Endothelial cell of umbilical vein (primary cell): Measurements from ENCODE around the gene PRDM10. TPM values are rescaled to one million over a fixed set of nuclear protein-coding genes. Genes with fewer than 3 reads are reported as not detected.

Experiments
- BruUV-seq: library from RNA; stranded (reverse); fragments of 400-500 nt; replicated peaks from 2 replicates; lab custom pipeline; 2021; lab: Mats Ljungman, UMichigan
- CTCF ChIA-PET: fragments of 300-600, 350-600 bp; sonication (Branson Sonifier 250); formaldehyde crosslinking; loops from one replicate; lab custom pipeline; 2021; ENCODE audit warnings: antibody characterized with exemption, inconsistent platforms; lab: Charles Lee
- POLR2A ChIA-PET: fragments of 300-600, 350-600 bp; sonication (Branson Sonifier 250); formaldehyde crosslinking; loops from one replicate; lab custom pipeline; 2021; ENCODE audit warnings: antibody characterized with exemption, inconsistent platforms; lab: Charles Lee
- DNase-seq: peaks from one replicate; pipeline ENCODE4 v3.0.0-alpha.2; 2011; ENCODE audit warnings: low read depth, low spot score
- FAIRE-seq: peaks from 2 replicates; lab custom pipeline; 2011; peaks lifted over from hg19 to GRCh38; lab: Jason Lieb, UNC
- H2AFZ ChIP-seq: 2 replicates; pipeline ENCODE4 v1.6.0; 2012; ENCODE audit warnings: low read depth, low read length, control low read depth, inconsistent platforms
- H3K27ac ChIP-seq: 2 replicates; pipeline ENCODE4 v1.5.1; 2011; ENCODE audit warnings: low read depth, mild to moderate bottlenecking, control low read depth, low read length, moderate library complexity; ENCODE audit not compliant: insufficient read depth
- H3K27me3 ChIP-seq, 2 experiments: 2 replicates each; pipeline versions ENCODE4 v1.6.0 to v1.6.1; 2011; ENCODE audit warnings: low read length in 2 of 2, mixed read lengths in 1 of 2; ENCODE audit not compliant: control insufficient read depth in 2 of 2, insufficient read depth in 2 of 2
- H3K36me3 ChIP-seq, 2 experiments: 2 replicates in 1 of 2; 3 replicates in 1 of 2; pipeline ENCODE4 v1.5.1; 2011; ENCODE audit warnings: low read length in 2 of 2, mild to moderate bottlenecking in 1 of 2, moderate library complexity in 1 of 2; ENCODE audit not compliant: control insufficient read depth in 2 of 2, insufficient read depth in 2 of 2; ENCODE audit errors: extremely low read depth in 1 of 2
- H3K4me1 ChIP-seq: 3 replicates; pipeline ENCODE4 v1.5.1; 2011; ENCODE audit warnings: mild to moderate bottlenecking, low read length; ENCODE audit not compliant: control insufficient read depth, insufficient read depth; ENCODE audit errors: extremely low read depth
- H3K4me2 ChIP-seq: 2 replicates; pipeline ENCODE4 v1.6.1; 2011; ENCODE audit warnings: low read length, control low read depth, mixed read lengths; ENCODE audit not compliant: insufficient read depth
- H3K4me3 ChIP-seq, 3 experiments: fragments of 200-600 bp in 1 of 3; sonication (generic), shearing (Covaris generic) in 1 of 3; replicated peaks in 1 of 3; 2 replicates each; pipeline ENCODE4 v1.5.1; 2011 to 2016; ENCODE audit warnings: control low read depth in 3 of 3, low read length in 3 of 3, mild to moderate bottlenecking in 2 of 3, inconsistent platforms in 1 of 3, low read depth in 1 of 3, moderate library complexity in 1 of 3; ENCODE audit not compliant: insufficient read depth in 1 of 3
- H3K79me2 ChIP-seq: 2 replicates; pipeline ENCODE4 v1.6.0; 2012; ENCODE audit warnings: low read length, inconsistent platforms; ENCODE audit not compliant: control insufficient read depth, insufficient read depth
- H3K9ac ChIP-seq: replicated peaks from 2 replicates; pipeline ENCODE3; 2011; ENCODE audit warnings: low read length, control low read depth; ENCODE audit not compliant: insufficient read depth; ENCODE audit errors: extremely low read depth
- H3K9me1 ChIP-seq: replicated peaks from 3 replicates; pipeline ENCODE4 v1.6.0; 2011; ENCODE audit warnings: mild to moderate bottlenecking, low read length; ENCODE audit not compliant: control insufficient read depth, insufficient read depth; ENCODE audit errors: extremely low read depth
- H3K9me3 ChIP-seq: replicated peaks from 2 replicates; pipeline ENCODE4 v1.5.1; 2012; ENCODE audit warnings: low read length, inconsistent platforms; ENCODE audit not compliant: control insufficient read depth, insufficient read depth
- H4K20me1 ChIP-seq: replicated peaks from 2 replicates; pipeline ENCODE3; 2011; ENCODE audit warnings: mild to moderate bottlenecking, low read length; ENCODE audit not compliant: control insufficient read depth, insufficient read depth; ENCODE audit errors: extremely low read depth
- CTCF ChIP-seq, 2 donors: IDR thresholded peaks; 1 replicate in 1 of 2; 2 replicates in 1 of 2; pipeline ENCODE4 v1.5.1; 2011; ENCODE audit warnings: low read length in 2 of 2, mild to moderate bottlenecking in 2 of 2, moderate library complexity in 2 of 2, control low read depth in 1 of 2, inconsistent platforms in 1 of 2, low read depth in 1 of 2; ENCODE audit not compliant: insufficient read depth in 1 of 2; ENCODE audit errors: extremely low read depth in 1 of 2
- EZH2 ChIP-seq: IDR thresholded peaks from 2 replicates; pipeline ENCODE4 v1.6.1; 2012; ENCODE audit warnings: borderline replicate concordance, low read depth, mild to moderate bottlenecking, moderate library complexity, low read length, inconsistent platforms; ENCODE audit not compliant: severe bottlenecking
- FOS ChIP-seq: IDR thresholded peaks from 2 replicates; pipeline ENCODE4 v1.6.1; 2011; ENCODE audit warnings: mild to moderate bottlenecking, low read length, moderate library complexity, borderline replicate concordance; ENCODE audit not compliant: insufficient read depth
- GATA2 ChIP-seq: IDR thresholded peaks from 2 replicates; pipeline ENCODE4 v1.7.0; 2011; ENCODE audit warnings: low read depth, mild to moderate bottlenecking, moderate library complexity, mixed read lengths, low read length; ENCODE audit not compliant: insufficient read length, insufficient read depth
- JUN ChIP-seq: IDR thresholded peaks from 2 replicates; pipeline ENCODE4 v1.6.1; 2011; ENCODE audit warnings: borderline replicate concordance, low read depth; ENCODE audit not compliant: insufficient read length, insufficient read depth
- MYC ChIP-seq: IDR thresholded peaks from one replicate; pipeline ENCODE4 v1.6.1; 2011; ENCODE audit warnings: mild to moderate bottlenecking, low read depth, low read length
- POLR2A ChIP-seq: IDR thresholded peaks from 2 replicates; pipeline ENCODE4 v1.6.1; 2012; ENCODE audit warnings: low read depth, mild to moderate bottlenecking, control low read depth, low read length
- POLR2AphosphoS5 ChIP-seq: IDR thresholded peaks from 2 replicates; pipeline ENCODE4 v1.6.1; 2012; ENCODE audit warnings: low read depth, mild to moderate bottlenecking, control low read depth, low read length, moderate library complexity; ENCODE audit not compliant: insufficient read depth
- dilution Hi-C: fragments of 300-500 bp; cut with MboI; formaldehyde crosslinking; loops from one replicate; pipeline ENCODE4 v1.15.0; 2019; ENCODE audit warnings: low sequenced_read_pairs; ENCODE audit not compliant: extremely low pct_ligation_motif_present
- intact Hi-C: fragments of 100-400 bp; cut with micrococcal nuclease; formaldehyde crosslinking; loops from one replicate; pipeline ENCODE4 v1.10.0; 2022
- polyA plus RNA-seq, 4 experiments: library from polyadenylated mRNA; depleted of rRNA in 3 of 4; stranded (reverse) in 3 of 4; unstranded in 1 of 4; fragments of >200 nt; gene quantifications; 2 replicates each; pipeline versions ENCODE4 v1.2.1 to v1.2.3, GENCODE V29; 2011 to 2012; ENCODE audit warnings: missing spikeins in 1 of 4
- total RNA-seq: library from RNA; stranded (reverse); gene quantifications from 2 replicates; pipeline ENCODE4 v1.2.3, GENCODE V29; 2021
- TF ChIP-seq, protein P1 (sequence below): IDR thresholded peaks from 2 replicates; pipeline ENCODE4 v1.6.1; 2011; ENCODE audit not compliant: insufficient read depth, insufficient read length

Gene PRDM10
- total and polyA plus RNA-seq, 2 donors (not counting 3 experiments of a cell fraction or from before 2014, with no cell fraction given), result 9.6 to 13.0 TPM

DNA sequence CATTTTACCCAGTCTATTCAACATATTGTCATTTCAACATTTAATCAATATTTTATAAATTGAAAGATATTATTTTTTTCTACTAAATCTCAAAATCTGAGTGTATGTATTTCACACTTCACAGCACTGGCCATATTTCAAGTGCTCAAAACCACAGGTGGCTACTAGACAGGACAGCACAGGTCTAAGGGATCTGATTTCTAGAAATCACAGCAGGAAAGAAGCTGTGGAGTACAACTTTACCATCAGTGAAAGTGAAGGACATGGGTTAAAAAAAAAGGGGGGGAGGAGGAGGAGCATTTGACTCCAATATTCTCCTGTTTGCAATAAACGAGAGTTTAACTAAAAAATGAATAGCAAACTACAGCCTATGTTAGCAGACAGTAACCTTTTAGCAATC lies 4.5 kb downstream of the PRDM10 start:
- intact Hi-C loops, result no loop called here
- no peaks in the 10 kb centered on the region for H3K27me3 ChIP-seq
- H3K9me3 ChIP-seq, result no peaks in the 10 kb centered on the region
- TF ChIP-seq MYC (no peak), JUN (no peak), GATA2 (no peak), EZH2 (no peak), POLR2A (no peak), CTCF (IDR thresholded peaks at IDR 0.05; ENCODE audit: extremely low read depth in 1 of 2, insufficient read depth in 1 of 2, low read depth in 1 of 2, low read length in 2 of 2) (no peak), POLR2AphosphoS5 (no peak), FOS (no peak)
- TF ChIP-seq, protein P1, sequence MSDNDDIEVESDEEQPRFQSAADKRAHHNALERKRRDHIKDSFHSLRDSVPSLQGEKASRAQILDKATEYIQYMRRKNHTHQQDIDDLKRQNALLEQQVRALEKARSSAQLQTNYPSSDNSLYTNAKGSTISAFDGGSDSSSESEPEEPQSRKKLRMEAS, result no peak
- no TSS peak for BruUV-seq
- H4K20me1 ChIP-seq, result no peaks in the 10 kb centered on the region
- CTCF ChIA-PET, result interaction anchor here (1.6 to 2.6 kb wide), 3 partner anchors 21 to 134 kb away, joined by 3 to 12 read pairs (median 5); no protein-coding TSS in a partner anchor
- DNase-seq (no peak), FAIRE-seq (no peak)
- H3K9me1 ChIP-seq, result no peaks in the 10 kb centered on the region
- H2AFZ ChIP-seq, result no peak overlapping the region
- no peak overlapping the region for H3K27ac ChIP-seq
- peaks cover 31% of the 10 kb centered on the region for H3K79me2 ChIP-seq
- H3K9ac ChIP-seq, result no peak overlapping the region
- no peak overlapping the region for H3K4me2 ChIP-seq
- dilution Hi-C loops, result no loop called here
- H3K4me3 ChIP-seq, result no peak overlapping the region
- H3K4me1 ChIP-seq, result peaks cover 8% of the 10 kb centered on the region
- no peaks in the 10 kb centered on the region for H3K36me3 ChIP-seq
- POLR2A ChIA-PET, result no interaction called here
